A549 (cell line): ENCODE results near the gene FAM240B.

Experiments used
- CEBPB ChIP-seq, 2 experiments: fragments of >200 bp in 1 of 2; sonication (Bioruptor Twin) in 1 of 2; formaldehyde crosslinking in 1 of 2; IDR thresholded peaks; 2 replicates each; pipeline ENCODE4 v1.6.1; 2012 to 2016
- CHD4 ChIP-seq: fragments of 200-600 bp; sonication (generic); IDR thresholded peaks from 2 replicates; pipeline ENCODE4 v1.6.1; 2016; ENCODE audit warnings: antibody characterized with exemption, mild to moderate bottlenecking, borderline replicate concordance
- EP300 ChIP-seq, 2 experiments: fragments of >200 bp; sonication (Bioruptor Twin); formaldehyde crosslinking; IDR thresholded peaks; 2 replicates in 1 of 2; 3 replicates in 1 of 2; pipeline ENCODE4 v1.6.1; 2016 to 2017
- GATA3 ChIP-seq: IDR thresholded peaks from 2 replicates; pipeline ENCODE4 v1.6.1; 2012; ENCODE audit warnings: borderline replicate concordance
- HDAC2 ChIP-seq: fragments of 200-600 bp; sonication (generic); IDR thresholded peaks from 2 replicates; pipeline ENCODE4 v1.6.1; 2016
- POLR2A ChIP-seq: IDR thresholded peaks from 2 replicates; pipeline ENCODE4 v1.6.1; 2012; ENCODE audit warnings: mild to moderate bottlenecking, low read length
- SREBF2 ChIP-seq: fragments of 450-650 bp; IDR thresholded peaks from 2 replicates; pipeline ENCODE4 v1.6.1; 2014; ENCODE audit warnings: mild to moderate bottlenecking, moderate library complexity
- TF ChIP-seq, protein P1 (sequence below): fragments of >200 bp; sonication (Bioruptor Twin); formaldehyde crosslinking; IDR thresholded peaks from 3 replicates; pipeline ENCODE4 v1.5.1; 2016
- TF ChIP-seq, protein P2 (sequence below): fragments of 150-350 bp; IDR thresholded peaks from 2 replicates; pipeline ENCODE4 v1.6.1; 2014; ENCODE audit warnings: low read depth, mild to moderate bottlenecking, low read length
- TF ChIP-seq, protein P3 (sequence below): IDR thresholded peaks from 2 replicates; pipeline ENCODE4 v1.6.1; 2012
- TF ChIP-seq, protein P4 (sequence below): fragments of 250-450 bp; sonication (Bioruptor Pico); IDR thresholded peaks from 2 replicates; pipeline ENCODE4 v1.5.0; 2021; ENCODE audit warnings: mild to moderate bottlenecking, moderate library complexity, borderline replicate concordance

DNA sequence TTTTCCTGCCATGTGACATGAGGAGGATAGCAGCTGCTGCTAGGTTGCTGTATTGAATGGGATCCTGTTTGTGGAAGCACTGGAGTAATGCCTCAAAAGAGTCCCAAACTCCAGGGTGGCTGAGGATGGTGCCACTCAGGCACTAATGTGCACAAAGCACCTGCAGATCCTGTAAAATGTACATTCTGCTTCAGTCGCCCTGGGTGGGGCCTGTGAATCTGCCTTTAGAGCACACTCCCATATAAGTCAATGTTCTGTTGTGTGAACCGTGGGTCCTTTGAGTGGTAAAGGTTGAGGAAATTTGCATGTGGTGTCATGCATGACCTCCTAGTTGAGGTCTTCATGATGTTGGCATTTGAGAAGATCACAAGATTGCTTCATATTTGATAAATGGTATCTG lies 67.9 kb downstream of the FAM240B start:
- TF ChIP-seq HDAC2 (no peak), CHD4 (no peak), SREBF2 (no peak), CEBPB (IDR thresholded peaks at IDR 0.05) (no peak), POLR2A (no peak), EP300 (IDR thresholded peaks at IDR 0.05) (no peak), GATA3 (no peak)
- TF ChIP-seq, protein P1, sequence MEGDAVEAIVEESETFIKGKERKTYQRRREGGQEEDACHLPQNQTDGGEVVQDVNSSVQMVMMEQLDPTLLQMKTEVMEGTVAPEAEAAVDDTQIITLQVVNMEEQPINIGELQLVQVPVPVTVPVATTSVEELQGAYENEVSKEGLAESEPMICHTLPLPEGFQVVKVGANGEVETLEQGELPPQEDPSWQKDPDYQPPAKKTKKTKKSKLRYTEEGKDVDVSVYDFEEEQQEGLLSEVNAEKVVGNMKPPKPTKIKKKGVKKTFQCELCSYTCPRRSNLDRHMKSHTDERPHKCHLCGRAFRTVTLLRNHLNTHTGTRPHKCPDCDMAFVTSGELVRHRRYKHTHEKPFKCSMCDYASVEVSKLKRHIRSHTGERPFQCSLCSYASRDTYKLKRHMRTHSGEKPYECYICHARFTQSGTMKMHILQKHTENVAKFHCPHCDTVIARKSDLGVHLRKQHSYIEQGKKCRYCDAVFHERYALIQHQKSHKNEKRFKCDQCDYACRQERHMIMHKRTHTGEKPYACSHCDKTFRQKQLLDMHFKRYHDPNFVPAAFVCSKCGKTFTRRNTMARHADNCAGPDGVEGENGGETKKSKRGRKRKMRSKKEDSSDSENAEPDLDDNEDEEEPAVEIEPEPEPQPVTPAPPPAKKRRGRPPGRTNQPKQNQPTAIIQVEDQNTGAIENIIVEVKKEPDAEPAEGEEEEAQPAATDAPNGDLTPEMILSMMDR: no peak
- TF ChIP-seq, protein P2, sequence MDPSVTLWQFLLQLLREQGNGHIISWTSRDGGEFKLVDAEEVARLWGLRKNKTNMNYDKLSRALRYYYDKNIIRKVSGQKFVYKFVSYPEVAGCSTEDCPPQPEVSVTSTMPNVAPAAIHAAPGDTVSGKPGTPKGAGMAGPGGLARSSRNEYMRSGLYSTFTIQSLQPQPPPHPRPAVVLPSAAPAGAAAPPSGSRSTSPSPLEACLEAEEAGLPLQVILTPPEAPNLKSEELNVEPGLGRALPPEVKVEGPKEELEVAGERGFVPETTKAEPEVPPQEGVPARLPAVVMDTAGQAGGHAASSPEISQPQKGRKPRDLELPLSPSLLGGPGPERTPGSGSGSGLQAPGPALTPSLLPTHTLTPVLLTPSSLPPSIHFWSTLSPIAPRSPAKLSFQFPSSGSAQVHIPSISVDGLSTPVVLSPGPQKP: no peak
- TF ChIP-seq, protein P3, sequence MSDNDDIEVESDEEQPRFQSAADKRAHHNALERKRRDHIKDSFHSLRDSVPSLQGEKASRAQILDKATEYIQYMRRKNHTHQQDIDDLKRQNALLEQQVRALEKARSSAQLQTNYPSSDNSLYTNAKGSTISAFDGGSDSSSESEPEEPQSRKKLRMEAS: no peak
- TF ChIP-seq, protein P4, sequence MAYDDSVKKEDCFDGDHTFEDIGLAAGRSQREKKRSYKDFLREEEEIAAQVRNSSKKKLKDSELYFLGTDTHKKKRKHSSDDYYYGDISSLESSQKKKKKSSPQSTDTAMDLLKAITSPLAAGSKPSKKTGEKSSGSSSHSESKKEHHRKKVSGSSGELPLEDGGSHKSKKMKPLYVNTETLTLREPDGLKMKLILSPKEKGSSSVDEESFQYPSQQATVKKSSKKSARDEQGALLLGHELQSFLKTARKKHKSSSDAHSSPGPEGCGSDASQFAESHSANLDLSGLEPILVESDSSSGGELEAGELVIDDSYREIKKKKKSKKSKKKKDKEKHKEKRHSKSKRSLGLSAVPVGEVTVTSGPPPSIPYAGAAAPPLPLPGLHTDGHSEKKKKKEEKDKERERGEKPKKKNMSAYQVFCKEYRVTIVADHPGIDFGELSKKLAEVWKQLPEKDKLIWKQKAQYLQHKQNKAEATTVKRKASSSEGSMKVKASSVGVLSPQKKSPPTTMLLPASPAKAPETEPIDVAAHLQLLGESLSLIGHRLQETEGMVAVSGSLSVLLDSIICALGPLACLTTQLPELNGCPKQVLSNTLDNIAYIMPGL: no peak
